GM12891 (cell line): ENCODE measurements around the gene ABHD2.

Experiments
- PAX5 ChIP-seq: IDR thresholded peaks from 2 replicates; pipeline ENCODE4 v1.6.1; 2011; ENCODE audit warnings: low read length, moderate library complexity, mild to moderate bottlenecking; ENCODE audit not compliant: insufficient read depth, severe bottlenecking
- POLR2A ChIP-seq: IDR thresholded peaks from 2 replicates; pipeline ENCODE4 v1.6.1; 2011; ENCODE audit warnings: low read depth, low read length, control low read depth
- POLR2AphosphoS5 ChIP-seq: IDR thresholded peaks from 2 replicates; pipeline ENCODE4 v1.6.1; 2011; ENCODE audit warnings: low read depth, low read length, control low read depth
- POU2F2 ChIP-seq: IDR thresholded peaks from 2 replicates; pipeline ENCODE4 v1.6.1; 2011; ENCODE audit warnings: low read depth, mild to moderate bottlenecking, control low read depth, low read length, moderate library complexity
- SPI1 ChIP-seq: IDR thresholded peaks from 2 replicates; pipeline ENCODE4 v1.6.1; 2011; ENCODE audit warnings: low read depth, low read length, control low read depth
- TAF1 ChIP-seq: IDR thresholded peaks from 2 replicates; pipeline ENCODE4 v1.6.1; 2011; ENCODE audit warnings: low read depth, low read length, control low read depth

DNA sequence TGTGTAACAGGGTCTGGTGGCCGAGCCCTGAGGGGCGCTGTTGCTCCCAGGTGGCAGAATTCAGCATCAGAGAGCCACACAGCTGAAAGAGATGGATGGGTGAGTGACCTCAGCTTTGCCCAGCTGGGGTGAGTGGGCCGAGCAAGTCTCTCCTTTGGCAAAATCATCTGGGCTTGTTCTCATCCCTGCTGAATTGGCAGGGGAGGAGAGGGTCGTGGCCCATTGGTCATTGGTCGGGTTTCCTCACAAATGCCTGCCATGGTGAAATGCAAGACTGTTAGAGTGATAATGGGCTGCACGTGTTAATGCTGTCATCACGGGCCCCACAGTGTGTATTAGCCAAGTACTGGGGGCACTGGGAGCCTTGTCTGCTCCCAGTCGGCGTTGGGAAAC, 15.9 kb downstream of the ABHD2 start:
- TF ChIP-seq POLR2A (no peak), POLR2AphosphoS5 (no peak), SPI1 (no peak), TAF1 (no peak), POU2F2 (no peak), PAX5 (no peak)
